ENCODE measurements around the gene GSAP. TPM values are rescaled to one million over a fixed set of nuclear protein-coding genes. Genes with fewer than 3 reads are reported as not detected.

Gene GSAP
- total RNA-seq, 1 donor from 2014 or later: 13.0 TPM

DNA sequence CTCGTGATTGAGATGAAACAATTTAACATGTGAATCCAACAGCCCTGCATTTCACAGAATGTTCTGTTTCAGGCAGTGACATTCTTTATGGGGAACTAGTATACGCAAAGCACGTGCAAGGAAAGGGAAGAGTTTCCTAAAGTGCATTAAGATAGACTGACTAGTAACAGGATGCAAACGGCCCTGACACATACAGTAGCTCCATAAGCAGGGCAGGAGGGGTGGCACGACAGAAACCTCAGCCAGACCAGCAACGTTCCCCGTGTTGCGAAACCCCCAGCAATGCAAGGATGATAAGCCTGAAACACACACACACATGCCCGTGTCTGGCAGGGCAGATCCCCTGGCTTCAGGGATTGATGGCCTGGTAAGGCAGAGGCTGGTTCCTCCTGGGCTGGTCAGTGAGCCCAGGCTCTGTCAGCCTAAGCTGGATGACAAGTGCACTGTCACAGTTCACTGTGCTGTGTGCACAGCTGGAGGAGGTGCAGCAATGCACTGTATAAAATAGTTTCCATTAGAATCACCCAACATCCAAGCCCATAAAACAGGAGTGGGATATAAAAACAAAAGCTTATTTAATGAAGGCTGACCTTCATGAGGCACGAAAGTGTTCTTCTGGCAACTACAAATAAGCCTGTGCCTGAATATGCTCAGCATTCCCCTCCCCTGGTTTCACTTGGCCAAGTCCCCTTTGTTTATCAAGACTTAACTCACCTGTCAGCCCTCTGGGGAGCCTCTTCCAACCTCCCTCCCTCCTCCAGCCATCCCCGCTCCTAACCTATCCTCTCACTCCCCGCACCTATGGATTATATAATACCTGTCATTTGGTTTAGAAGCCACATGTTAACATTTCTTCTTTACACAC, 88.8 kb downstream of the GSAP start:
- Histone ChIP-seq H3K27me3 (no peaks in the 10 kb centered on the region), H3K36me3 (no peaks in the 10 kb centered on the region), H3K9me3 (no peaks in the 10 kb centered on the region), H3K4me3 (no peak overlapping the region), H3K27ac (peak overlapping the region; percentile 69), H3K4me1 (peaks cover 45% of the 10 kb centered on the region)
- TF ChIP-seq POLR2A (IDR thresholded peaks at IDR 0.05) (no peak), POLR2AphosphoS5 (IDR thresholded peaks at IDR 0.05; ENCODE audit: insufficient read depth in 1 of 2, low read depth in 1 of 2) (peak; percentile 28 to 30)
- DNase-seq (ENCODE audit: extremely low spot score in 2 of 2): no peak
- intact Hi-C loops (cut with DNase I): no loop called here

DNA sequence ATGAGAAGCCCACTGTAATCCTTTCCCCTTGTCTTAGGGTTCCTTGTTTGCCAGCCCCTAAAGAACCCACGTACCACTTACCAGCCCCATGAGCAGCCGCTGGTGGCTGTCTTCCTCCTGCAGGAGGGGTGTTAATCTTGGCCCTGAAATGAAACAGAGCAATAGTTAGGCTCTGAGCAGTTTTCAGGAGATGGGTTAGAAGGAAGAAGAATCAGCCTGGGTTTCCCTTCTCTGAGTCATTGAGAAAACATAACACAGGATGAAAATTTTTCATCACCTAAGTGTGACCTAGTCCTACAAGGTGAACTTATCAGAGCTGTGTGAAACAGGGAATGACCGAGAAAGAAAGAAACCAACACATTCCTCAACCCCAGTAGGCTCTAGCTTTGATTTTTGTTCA, 90.0 kb downstream of the GSAP start:
- Histone ChIP-seq H3K4me1 (peaks cover 45% of the 10 kb centered on the region), H3K27me3 (no peaks in the 10 kb centered on the region), H3K9me3 (no peaks in the 10 kb centered on the region), H3K4me3 (no peak overlapping the region), H3K27ac (peak overlapping the region; percentile 69), H3K36me3 (no peaks in the 10 kb centered on the region)
- intact Hi-C loops (cut with DNase I): no loop called here
- DNase-seq (ENCODE audit: extremely low spot score in 2 of 2): no peak
- TF ChIP-seq POLR2AphosphoS5 (IDR thresholded peaks at IDR 0.05; ENCODE audit: insufficient read depth in 1 of 2, low read depth in 1 of 2) (no peak), POLR2A (IDR thresholded peaks at IDR 0.05) (no peak)
- TF ChIP-seq, protein P1, sequence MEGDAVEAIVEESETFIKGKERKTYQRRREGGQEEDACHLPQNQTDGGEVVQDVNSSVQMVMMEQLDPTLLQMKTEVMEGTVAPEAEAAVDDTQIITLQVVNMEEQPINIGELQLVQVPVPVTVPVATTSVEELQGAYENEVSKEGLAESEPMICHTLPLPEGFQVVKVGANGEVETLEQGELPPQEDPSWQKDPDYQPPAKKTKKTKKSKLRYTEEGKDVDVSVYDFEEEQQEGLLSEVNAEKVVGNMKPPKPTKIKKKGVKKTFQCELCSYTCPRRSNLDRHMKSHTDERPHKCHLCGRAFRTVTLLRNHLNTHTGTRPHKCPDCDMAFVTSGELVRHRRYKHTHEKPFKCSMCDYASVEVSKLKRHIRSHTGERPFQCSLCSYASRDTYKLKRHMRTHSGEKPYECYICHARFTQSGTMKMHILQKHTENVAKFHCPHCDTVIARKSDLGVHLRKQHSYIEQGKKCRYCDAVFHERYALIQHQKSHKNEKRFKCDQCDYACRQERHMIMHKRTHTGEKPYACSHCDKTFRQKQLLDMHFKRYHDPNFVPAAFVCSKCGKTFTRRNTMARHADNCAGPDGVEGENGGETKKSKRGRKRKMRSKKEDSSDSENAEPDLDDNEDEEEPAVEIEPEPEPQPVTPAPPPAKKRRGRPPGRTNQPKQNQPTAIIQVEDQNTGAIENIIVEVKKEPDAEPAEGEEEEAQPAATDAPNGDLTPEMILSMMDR (IDR thresholded peaks at IDR 0.05): no peak

DNA sequence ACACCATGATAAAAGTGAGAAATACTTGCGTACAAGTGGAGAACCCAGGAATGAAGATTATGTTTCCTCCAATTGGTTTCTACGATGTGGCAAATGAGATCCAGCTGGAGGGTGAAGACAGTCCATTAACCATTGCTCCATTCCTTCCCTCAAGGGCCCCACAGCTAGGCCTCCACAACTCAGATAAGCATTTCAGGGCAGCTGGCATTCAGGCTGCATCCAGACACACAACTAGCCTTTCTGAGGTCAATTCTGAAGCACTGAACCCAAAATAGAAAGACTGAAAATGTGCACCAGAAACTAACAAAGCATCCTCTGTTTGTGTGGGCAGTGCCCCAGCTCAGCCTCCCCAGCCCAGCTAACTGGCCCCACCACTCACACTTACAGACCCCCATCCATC, 94.8 kb downstream of the GSAP start:
- H3K27ac ChIP-seq: no peak overlapping the region
- no peak overlapping the region for H3K4me3 ChIP-seq
- no peak for DNase-seq (ENCODE audit: extremely low spot score in 2 of 2)
- H3K36me3 ChIP-seq: no peaks in the 10 kb centered on the region
- H3K4me1 ChIP-seq: peaks cover 3% of the 10 kb centered on the region
- no peaks in the 10 kb centered on the region for H3K9me3 ChIP-seq
- TF ChIP-seq POLR2A (IDR thresholded peaks at IDR 0.05): no peak
- TF ChIP-seq POLR2AphosphoS5 (IDR thresholded peaks at IDR 0.05; ENCODE audit: insufficient read depth in 1 of 2, low read depth in 1 of 2): no peak
- TF ChIP-seq, protein P1 (IDR thresholded peaks at IDR 0.05): no peak
- no peaks in the 10 kb centered on the region for H3K27me3 ChIP-seq
- intact Hi-C loops (cut with DNase I): no loop called here

DNA sequence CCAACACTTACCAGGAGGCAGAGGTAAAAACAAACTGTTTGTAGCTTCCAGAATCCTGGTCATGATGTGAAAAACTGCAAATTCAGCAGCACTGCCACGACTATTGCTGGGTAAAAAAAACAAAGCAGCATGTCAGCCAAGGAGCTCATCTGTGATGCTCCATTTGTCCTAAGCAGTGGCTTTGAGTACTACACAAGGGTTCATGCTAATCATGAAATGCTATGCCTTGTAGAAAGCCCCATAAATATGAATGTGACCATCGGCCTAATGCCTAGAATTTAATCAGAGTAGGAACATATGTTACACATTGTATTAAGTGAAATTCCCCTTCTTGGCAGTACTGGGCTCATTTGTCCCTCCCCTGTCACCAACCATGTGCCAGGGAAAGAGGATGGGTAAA, 95.4 kb downstream of the GSAP start:
- intact Hi-C loops (cut with DNase I): no loop called here
- Histone ChIP-seq H3K9me3 (no peaks in the 10 kb centered on the region), H3K27ac (no peak overlapping the region), H3K4me3 (no peak overlapping the region), H3K4me1 (no peaks in the 10 kb centered on the region), H3K36me3 (no peaks in the 10 kb centered on the region), H3K27me3 (no peaks in the 10 kb centered on the region)
- TF ChIP-seq, protein P1 (IDR thresholded peaks at IDR 0.05): no peak
- TF ChIP-seq POLR2AphosphoS5 (IDR thresholded peaks at IDR 0.05; ENCODE audit: insufficient read depth in 1 of 2, low read depth in 1 of 2): no peak
- TF ChIP-seq POLR2A (IDR thresholded peaks at IDR 0.05): no peak
- no peak for DNase-seq (ENCODE audit: extremely low spot score in 2 of 2)

DNA sequence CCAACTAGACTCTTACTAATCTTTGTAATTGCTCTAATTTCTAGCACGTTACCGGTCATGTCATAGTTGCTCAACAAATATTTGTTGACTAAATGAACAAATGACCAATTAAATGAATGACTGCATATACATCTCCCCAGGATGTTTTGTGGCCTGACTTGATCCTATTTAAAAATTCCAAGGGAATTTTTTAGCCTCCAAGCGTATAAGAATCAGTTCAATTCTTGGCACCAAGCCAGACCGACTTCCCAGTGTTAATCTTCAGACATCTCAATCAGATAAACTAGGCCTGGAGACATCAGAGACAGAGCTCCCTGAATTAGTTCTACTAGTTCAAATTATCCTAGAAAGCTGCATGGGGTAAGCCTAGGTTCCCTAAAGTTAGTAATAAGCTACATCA, 96.0 kb downstream of the GSAP start:
- no peak overlapping the region for H3K4me3 ChIP-seq
- H3K4me1 ChIP-seq: no peaks in the 10 kb centered on the region
- no peak for TF ChIP-seq POLR2A (IDR thresholded peaks at IDR 0.05)
- TF ChIP-seq, protein P1 (IDR thresholded peaks at IDR 0.05): no peak
- TF ChIP-seq POLR2AphosphoS5 (IDR thresholded peaks at IDR 0.05; ENCODE audit: insufficient read depth in 1 of 2, low read depth in 1 of 2): no peak
- intact Hi-C loops (cut with DNase I): no loop called here
- no peaks in the 10 kb centered on the region for H3K36me3 ChIP-seq
- no peaks in the 10 kb centered on the region for H3K9me3 ChIP-seq
- no peak for DNase-seq (ENCODE audit: extremely low spot score in 2 of 2)
- H3K27ac ChIP-seq: no peak overlapping the region
- H3K27me3 ChIP-seq: no peaks in the 10 kb centered on the region
